T-cell (primary cell): ENCODE data around the gene TMEM95. TPM values are rescaled to one million over a fixed set of nuclear protein-coding genes. Genes with fewer than 3 reads are reported as not detected.
"Not testable (repeated sequence)": the region's sequence is repeated elsewhere in the genome, so short reads cannot be mapped to it uniquely, and the experiment has no call there.

Experiments
- ATAC-seq, 4 experiments: fragments of 200-7000 bp in 3 of 4; fragments of 150-1000 bp in 1 of 4; cut with Tn5 transposase; replicated peaks in 1 of 4; 1 replicate in 3 of 4; 2 replicates in 1 of 4; pipeline ENCODE4 v1.10.0; 2021; ENCODE audit warnings: moderate library complexity in 3 of 4, mild to moderate bottlenecking in 2 of 4, moderate number of reproducible peaks in 1 of 4
- CTCF ChIA-PET, 2 donors: fragments of 300-600 bp; sonication (Branson Sonifier 250); formaldehyde crosslinking; loops; one replicate each; lab custom pipeline; 2022; ENCODE audit warnings: antibody characterized with exemption in 2 of 2; lab: Charles Lee
- POLR2A ChIA-PET, 2 donors: fragments of 300-600 bp; sonication (Branson Sonifier 250); formaldehyde crosslinking; loops; one replicate each; lab custom pipeline; 2022; ENCODE audit warnings: antibody characterized with exemption in 2 of 2; lab: Charles Lee
- DNase-seq, 35 experiments: peaks; one replicate each; pipeline versions ENCODE4 v3.0.0 to v3.0.0-alpha.2; 2013 to 2023
- H3K27ac ChIP-seq: one replicate; pipeline ENCODE4 v1.5.1; 2013; ENCODE audit warnings: low read length
- H3K27me3 ChIP-seq, 2 experiments: replicated peaks in 1 of 2; 1 replicate in 1 of 2; 2 replicates in 1 of 2; pipeline versions ENCODE4 v1.6.1 to v1.7.0; 2013; ENCODE audit warnings: low read length in 1 of 2, mixed read lengths in 1 of 2; ENCODE audit not compliant: control insufficient read depth in 2 of 2, insufficient read depth in 2 of 2; ENCODE audit errors: extremely low read depth in 1 of 2
- H3K36me3 ChIP-seq, 2 donors: 1 replicate in 1 of 2; 2 replicates in 1 of 2; pipeline versions ENCODE4 v1.6.1 to v1.7.0; 2013; ENCODE audit warnings: low read length in 1 of 2; ENCODE audit not compliant: control insufficient read depth in 2 of 2, insufficient read depth in 1 of 2; ENCODE audit errors: extremely low read depth in 1 of 2
- H3K4me1 ChIP-seq, 2 experiments: 1 replicate in 1 of 2; 2 replicates in 1 of 2; pipeline versions ENCODE4 v1.6.1 to v1.7.0; 2013; ENCODE audit warnings: low read length in 2 of 2, mixed read lengths in 1 of 2; ENCODE audit not compliant: insufficient read depth in 2 of 2, control insufficient read depth in 1 of 2; ENCODE audit errors: extremely low read depth in 1 of 2
- H3K4me3 ChIP-seq, 2 donors: 1 replicate in 1 of 2; 2 replicates in 1 of 2; pipeline versions ENCODE4 v1.5.1 to v1.7.0; 2013; ENCODE audit warnings: mild to moderate bottlenecking in 2 of 2, low read length in 1 of 2, moderate library complexity in 1 of 2; ENCODE audit not compliant: control insufficient read depth in 1 of 2; ENCODE audit errors: extremely low read depth in 1 of 2
- H3K9me3 ChIP-seq: 2 replicates; pipeline ENCODE4 v1.7.0; 2013
- H3K27ac Mint-ChIP-seq, 2 donors: one replicate each; pipeline ENCODE4 v1.8.0; 2020 to 2021; ENCODE audit warnings: mild to moderate bottlenecking in 2 of 2, mixed read lengths in 2 of 2
- H3K27me3 Mint-ChIP-seq, 2 donors: one replicate each; pipeline ENCODE4 v1.8.0; 2021 to 2022; ENCODE audit warnings: mixed read lengths in 2 of 2
- H3K36me3 Mint-ChIP-seq: one replicate; pipeline ENCODE4 v1.8.0; 2021; ENCODE audit warnings: mixed read lengths
- H3K4me1 Mint-ChIP-seq, 3 donors: one replicate each; pipeline ENCODE4 v1.8.0; 2020 to 2022; ENCODE audit warnings: mixed read lengths in 3 of 3, mild to moderate bottlenecking in 1 of 3
- H3K4me3 Mint-ChIP-seq, 3 donors: one replicate each; pipeline ENCODE4 v1.8.0; 2020 to 2022; ENCODE audit warnings: mild to moderate bottlenecking in 3 of 3, mixed read lengths in 3 of 3, moderate library complexity in 3 of 3
- H3K9me3 Mint-ChIP-seq, 3 donors: one replicate each; pipeline ENCODE4 v1.8.0; 2020 to 2022; ENCODE audit warnings: mixed read lengths in 3 of 3
- WGBS: methylation state at CpG from one replicate; pipeline ENCODE4 v1.1.5; 2013; ENCODE audit warnings: missing lambda C conversion rate; ENCODE audit not compliant: insufficient coverage; 5-methylcytosine and 5-hydroxymethylcytosine counted together
- total RNA-seq, 35 experiments: library from RNA in 6 of 35; stranded (reverse) in 6 of 35; fragments of 120-200 nt in 1 of 35; gene quantifications; one replicate each; pipeline versions ENCODE4 v1.2.1 to v1.2.4 and lab custom pipeline; 2013 to 2026

TMEM95 gene
- total RNA-seq, 5 donors from 2014 or later (not counting 1 experiment from before 2014, with no cell fraction given): not detected

- H3K27ac Mint-ChIP-seq: peak overlapping the region; percentile 99 to 100
- not testable (repeated sequence) for H3K27me3 Mint-ChIP-seq, H3K9me3 Mint-ChIP-seq, ATAC-seq, H3K9me3 ChIP-seq, DNase-seq, H3K27me3 ChIP-seq
- peak overlapping the region; percentile 93 to 98 (median 93) for H3K4me3 Mint-ChIP-seq
- H3K36me3 ChIP-seq: peaks cover 0 to 44% of the 10 kb centered on the region in 2 donors
- WGBS: 5% methylated on average over 5 of the region's 7 CpGs
- peaks cover 10 to 85% of the 10 kb centered on the region in 2 experiments for H3K4me1 ChIP-seq
- H3K36me3 Mint-ChIP-seq: peaks cover 17% of the 10 kb centered on the region
- peak overlapping the region; percentile 72 for H3K27ac ChIP-seq
- ChIA-PET CTCF (interaction anchor here (0.7 to 2.3 kb wide), 3 partner anchors 11 to 106 kb away, joined by 4 to 5 read pairs (median 5); no protein-coding TSS in a partner anchor), POLR2A (interaction anchor here in 1 of 2 donors (0.6 kb wide), 1 partner anchor 16 kb away, joined by 3 read pairs; no protein-coding TSS in a partner anchor)
- H3K4me3 ChIP-seq: peak overlapping the region; percentile 78 to 93
- H3K4me1 Mint-ChIP-seq: peaks cover 47 to 65% (median 63%) of the 10 kb centered on the region in 3 donors
These were observed 17.4 kb upstream of the TMEM95 start for GRCh38 chr17:7337600-7337999.

GRCh38 chr17:7340179-7340578, 14.8 kb upstream of the TMEM95 start:
- Histone ChIP-seq H3K27ac (no peak overlapping the region), H3K36me3 (peaks cover 12 to 69% of the 10 kb centered on the region in 2 donors), H3K27me3 (no peaks in the 10 kb centered on the region), H3K4me1 (peaks cover 10 to 67% of the 10 kb centered on the region in 2 experiments), H3K9me3 (no peaks in the 10 kb centered on the region), H3K4me3 (no peak overlapping the region)
- WGBS: no CpG with 5 or more reads among the region's 2 CpGs
- CTCF ChIA-PET: no interaction called here
- H3K27ac Mint-ChIP-seq: peak overlapping the region; percentile 71 to 76
- ATAC-seq (no peak), DNase-seq (no peak)
- H3K9me3 Mint-ChIP-seq: no peaks in the 10 kb centered on the region
- peaks cover 23% of the 10 kb centered on the region for H3K36me3 Mint-ChIP-seq
- H3K4me3 Mint-ChIP-seq: peak overlapping the region in 1 of 3 donors; percentile 98
- H3K27me3 Mint-ChIP-seq: no peaks in the 10 kb centered on the region
- peaks cover 38 to 55% (median 48%) of the 10 kb centered on the region in 3 donors for H3K4me1 Mint-ChIP-seq
- POLR2A ChIA-PET: no interaction called here

- ChIA-PET POLR2A (interaction anchor here in 1 of 2 donors (1.0 kb wide), 1 partner anchor 32 kb away, joined by 3 read pairs; no protein-coding TSS in a partner anchor), CTCF (interaction anchor here in 1 of 2 donors (0.6 to 1.1 kb wide), 2 partner anchors 12 to 33 kb away, joined by 4 read pairs; no protein-coding TSS in a partner anchor)
- Mint-ChIP-seq H3K27me3 (no peaks in the 10 kb centered on the region), H3K9me3 (no peaks in the 10 kb centered on the region), H3K27ac (peak overlapping the region in 1 of 2 donors; percentile 16), H3K4me3 (no peak overlapping the region), H3K4me1 (peaks cover 28 to 45% (median 43%) of the 10 kb centered on the region in 3 donors), H3K36me3 (peaks cover 27% of the 10 kb centered on the region)
- DNase-seq: no peak
- Histone ChIP-seq H3K27ac (no peak overlapping the region), H3K36me3 (peaks cover 19 to 83% of the 10 kb centered on the region in 2 donors), H3K4me1 (peaks cover 2 to 60% of the 10 kb centered on the region in 2 experiments), H3K9me3 (no peaks in the 10 kb centered on the region), H3K4me3 (no peak overlapping the region), H3K27me3 (no peaks in the 10 kb centered on the region)
- 96% methylated on average over 10 of the region's 13 CpGs for WGBS
- no peak for ATAC-seq
These were observed 13.1 kb upstream of the TMEM95 start for GRCh38 chr17:7341842-7342241.

GRCh38 chr17:7343250-7343649, 11.7 kb upstream of the TMEM95 start:
- CTCF ChIA-PET: no interaction called here
- Mint-ChIP-seq H3K9me3 (no peaks in the 10 kb centered on the region), H3K36me3 (peaks cover 27% of the 10 kb centered on the region), H3K4me1 (peaks cover 17 to 37% (median 32%) of the 10 kb centered on the region in 3 donors), H3K4me3 (no peak overlapping the region), H3K27me3 (no peaks in the 10 kb centered on the region), H3K27ac (peak overlapping the region in 1 of 2 donors; percentile 80)
- Histone ChIP-seq H3K4me3 (no peak overlapping the region), H3K36me3 (peaks cover 32 to 90% of the 10 kb centered on the region in 2 donors), H3K27me3 (no peaks in the 10 kb centered on the region), H3K9me3 (no peaks in the 10 kb centered on the region), H3K4me1 (peaks cover 0 to 51% of the 10 kb centered on the region in 2 experiments), H3K27ac (no peak overlapping the region)
- POLR2A ChIA-PET: interaction anchor here in 1 of 2 donors (0.8 kb wide), 1 partner anchor 13 kb away, joined by 3 read pairs; no protein-coding TSS in a partner anchor
- no peak for DNase-seq
- no peak for ATAC-seq
- WGBS: 95% methylated on average over 15 of the region's 15 CpGs

GRCh38 chr17:7346761-7347614, 8.0 kb upstream of the TMEM95 start:
- Histone ChIP-seq H3K9me3 (no peaks in the 10 kb centered on the region), H3K27ac (no peak overlapping the region), H3K4me1 (peaks cover 5 to 44% of the 10 kb centered on the region in 2 experiments), H3K27me3 (no peaks in the 10 kb centered on the region), H3K4me3 (no peak overlapping the region), H3K36me3 (peaks cover 37 to 72% of the 10 kb centered on the region in 2 donors)
- no peak overlapping the region for H3K4me3 Mint-ChIP-seq
- no peaks in the 10 kb centered on the region for H3K27me3 Mint-ChIP-seq
- peaks cover 22% of the 10 kb centered on the region for H3K36me3 Mint-ChIP-seq
- CTCF ChIA-PET: no interaction called here
- peaks cover 18 to 38% (median 35%) of the 10 kb centered on the region in 3 donors for H3K4me1 Mint-ChIP-seq
- DNase-seq (no peak), ATAC-seq (no peak)
- POLR2A ChIA-PET: no interaction called here
- no peaks in the 10 kb centered on the region for H3K9me3 Mint-ChIP-seq
- H3K27ac Mint-ChIP-seq: peak overlapping the region in 1 of 2 donors; percentile 13
- 98% methylated on average over 17 of the region's 18 CpGs for WGBS
